Heart right ventricle (tissue), 16 donors: ENCODE data around the gene SLC66A1. TPM values are rescaled to one million over a fixed set of nuclear protein-coding genes. Genes with fewer than 3 reads are reported as not detected.
A peak's percentile ranks its signal among the peaks of the same experiment; 100 is the strongest.

Source experiments
- ATAC-seq, 8 donors: fragments of 200-7000 bp; cut with Tn5 transposase; one replicate each; pipeline ENCODE4 v1.9.1; 2020; ENCODE audit warnings: mild to moderate bottlenecking in 8 of 8, moderate library complexity in 8 of 8, moderate number of reproducible peaks in 1 of 8
- DNase-seq, 2 donors: peaks; one replicate each; pipeline ENCODE4 v3.0.0-alpha.2; 2020
- H3K27ac ChIP-seq, 10 donors: fragments of 200-600 bp; sonication (generic) in 2 of 10; one replicate each; pipeline versions ENCODE4 v1.5.0 to v1.8.0; 2020 to 2022; ENCODE audit warnings: mild to moderate bottlenecking in 3 of 10
- H3K27me3 ChIP-seq, 7 donors: fragments of 200-600 bp; one replicate each; pipeline ENCODE4 v1.8.0; 2021 to 2022; ENCODE audit warnings: mild to moderate bottlenecking in 2 of 7
- H3K36me3 ChIP-seq, 9 donors: fragments of 200-600 bp; sonication (generic) in 1 of 9; one replicate each; pipeline versions ENCODE4 v1.5.0 to v1.8.0; 2020 to 2022; ENCODE audit warnings: mild to moderate bottlenecking in 2 of 9
- H3K4me1 ChIP-seq, 9 donors: fragments of 200-600 bp; sonication (generic) in 1 of 9; one replicate each; pipeline versions ENCODE4 v1.5.0 to v1.8.0; 2020 to 2022; ENCODE audit warnings: mild to moderate bottlenecking in 4 of 9
- H3K4me3 ChIP-seq, 10 donors: fragments of 200-600 bp; sonication (generic) in 2 of 10; one replicate each; pipeline versions ENCODE4 v1.5.0 to v1.8.0; 2020 to 2022; ENCODE audit warnings: mild to moderate bottlenecking in 7 of 10, moderate library complexity in 2 of 10
- H3K9me3 ChIP-seq, 11 donors: fragments of 200-600 bp in 10 of 11; sonication (generic) in 2 of 11; one replicate each; pipeline versions ENCODE4 v1.5.0 to v1.8.0; 2013 to 2022; ENCODE audit warnings: mild to moderate bottlenecking in 2 of 11, control low read depth in 1 of 11, moderate library complexity in 1 of 11
- CTCF ChIP-seq, 9 donors: fragments of 200-600 bp; sonication (generic) in 2 of 9; IDR thresholded peaks; one replicate each; pipeline versions ENCODE4 v1.5.0 to v1.8.0; 2021 to 2022; ENCODE audit warnings: antibody characterized with exemption in 9 of 9, mild to moderate bottlenecking in 5 of 9, moderate library complexity in 1 of 9
- WGBS, 2 donors: extraction: QIAGEN DNeasy Blood & Tissue Kit; methylation state at CpG; one replicate each; pipeline ENCODE4 v1.1.7; 2013; ENCODE audit warnings: inconsistent platforms in 1 of 2; 5-methylcytosine and 5-hydroxymethylcytosine counted together
- intact Hi-C, 10 donors: fragments of 100-400 bp; cut with DNase I; formaldehyde crosslinking; loops; one replicate each; pipeline versions ENCODE4 v1.11.1 to v1.14.2; 2022
- polyA plus RNA-seq, 2 donors: library from polyadenylated mRNA; stranded (reverse); fragments of 200-250 nt; gene quantifications; one replicate each; pipeline ENCODE4 v1.2.3, GENCODE V29; 2013
- total RNA-seq, 10 donors: library from RNA; stranded (reverse); fragmentation: NEBNext Ultra II Directional in 3 of 10; extraction: Animal tissue kit (Norgen Biotek cat#: 25700) in 3 of 10; gene quantifications; one replicate each; pipeline versions ENCODE4 v1.2.1 to v1.2.4, GENCODE V29; 2021 to 2023
- donor health status: Arrhythmogenic right ventricular cardiomyopathy.
- donor health status: ischemic (EF 13 %, LVEDD 7.1; RV severe dilation, severe dysfunction).
- donor health status: healthy with polysubstance abuse.
- donor health status: DM: no; HTN: yes; CAD: no.
- donor health status: DM: no; HTN: no; CAD: no.
- donor health status: ischemic (EF 25% LVEDD 6.9; RV normal size, moderate dysfunction).
- donor health status: ischemic (EF 25% LVEDD 5.7; RV mildly dilated, moderate dysfunction).
- donor health status: healthy.
- donor health status: DM: yes; HTN: yes; CAD: no.
- donor health status: Ischemic cardiomyopathy.
- donor health status: ischemic (EF 35%, LVEDD 5.7; RV mildly dilated, moderate dysfunction).
- donor health status: nonischemic (EF 11% LVEDD 7.7; RV severe dilation, severe dysfunction).
- donor health status: DM: yes; HTN: yes; CAD: no.
- donor health status: PGD.
- donor health status: ischemic (EF 29% LVEDD 5.4; RV normal size, mild dysfunction).
- donor health status: nonischemic (EF 23%, LVEDD 6.1; RV moderate dilation, normal function).

The SLC66A1 gene
- total and polyA plus RNA-seq, 12 donors, result 4.2 to 18.0 (median 7.1) TPM

DNA sequence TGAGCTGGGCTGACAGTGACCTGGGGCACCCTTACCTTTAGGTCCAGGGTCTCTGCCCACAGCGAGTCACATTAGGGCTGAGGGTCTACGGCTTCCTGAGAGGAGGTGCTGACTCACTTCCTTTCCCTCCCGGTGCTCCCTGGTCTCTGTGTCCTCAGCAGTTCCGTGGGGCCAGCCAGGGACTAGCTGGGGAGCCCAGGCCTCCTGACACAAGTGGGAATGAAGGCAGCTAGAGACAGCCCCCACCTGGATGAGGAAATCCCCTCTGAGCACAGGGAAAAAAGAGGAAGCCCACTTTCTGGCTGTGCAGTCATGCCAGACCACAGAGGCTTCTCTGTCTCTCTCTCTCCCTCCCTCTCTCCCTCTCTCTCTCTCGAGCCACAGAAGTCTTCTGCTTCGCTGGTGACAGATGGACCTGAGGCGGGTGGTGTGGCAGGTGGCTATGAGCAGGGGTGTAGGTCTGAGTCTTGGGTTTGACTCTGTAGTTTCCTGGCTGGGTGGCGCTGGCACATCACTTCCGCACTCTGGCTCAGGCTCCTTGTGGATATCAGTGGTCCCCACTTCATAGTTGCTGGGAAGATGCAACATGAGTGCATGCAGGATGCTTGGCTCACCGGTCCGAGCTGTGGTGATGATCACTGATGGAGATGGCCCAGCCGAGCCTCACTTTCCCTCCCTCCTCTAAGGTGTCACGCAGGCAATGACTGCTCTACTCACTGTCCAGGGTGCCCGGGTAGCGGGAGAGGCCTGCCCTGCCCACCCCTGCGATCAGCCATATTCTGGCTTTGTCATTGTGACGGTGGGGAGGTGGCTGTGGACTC, 3.5 kb downstream of the SLC66A1 start:
- ATAC-seq, result no peak
- Histone ChIP-seq H3K4me3 (no peak overlapping the region), H3K36me3 (peaks cover 0 to 36% (median 0%) of the 10 kb centered on the region in 9 donors), H3K4me1 (peaks cover 9 to 58% (median 27%) of the 10 kb centered on the region in 9 donors), H3K9me3 (no peaks in the 10 kb centered on the region), H3K27me3 (no peaks in the 10 kb centered on the region), H3K27ac (peak overlapping the region in 1 of 10 donors; percentile 29)
- WGBS, 2 donors, result 69 to 77% methylated on average over 17 of the region's 17 CpGs
- no peak for DNase-seq
- no peak for TF ChIP-seq CTCF (IDR thresholded peaks at IDR 0.05)
- intact Hi-C loops, result no loop called here

GRCh38 chr1:19317126-19317910, 5.2 kb downstream of the SLC66A1 start:
- TF ChIP-seq CTCF (IDR thresholded peaks at IDR 0.05), result no peak
- Histone ChIP-seq H3K36me3 (peaks cover 0 to 48% (median 0%) of the 10 kb centered on the region in 9 donors), H3K4me3 (no peak overlapping the region), H3K27me3 (no peaks in the 10 kb centered on the region), H3K4me1 (peaks cover 3 to 50% (median 21%) of the 10 kb centered on the region in 9 donors), H3K27ac (no peak overlapping the region), H3K9me3 (no peaks in the 10 kb centered on the region)
- DNase-seq, result no peak
- intact Hi-C loops, result no loop called here
- 81 to 83% methylated on average over 13 of the region's 13 CpGs for WGBS, 2 donors
- ATAC-seq, result no peak

DNA sequence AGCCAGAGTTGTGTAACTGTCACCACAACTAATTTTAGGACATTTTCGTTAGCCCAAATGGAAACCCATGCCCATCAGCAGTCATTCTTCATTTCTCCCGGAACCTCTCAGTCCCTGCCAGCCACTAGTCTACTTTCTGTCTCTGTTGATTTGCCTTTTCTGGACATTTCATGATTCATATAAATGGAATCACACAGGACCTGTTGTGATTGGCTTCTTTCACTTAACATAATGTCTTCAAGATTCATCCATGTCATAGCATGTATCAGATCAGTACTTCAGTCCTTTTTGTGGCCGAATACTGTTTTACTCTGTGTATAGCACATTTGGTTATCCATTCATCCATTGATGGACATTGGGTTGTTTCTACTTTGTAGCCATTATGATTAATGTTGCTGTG, 7.1 kb downstream of the SLC66A1 start:
- ATAC-seq, result no peak
- Histone ChIP-seq H3K4me3 (no peak overlapping the region), H3K27ac (no peak overlapping the region), H3K9me3 (no peaks in the 10 kb centered on the region), H3K36me3 (peaks cover 0 to 64% (median 5%) of the 10 kb centered on the region in 9 donors), H3K4me1 (peaks cover 0 to 32% (median 6%) of the 10 kb centered on the region in 9 donors), H3K27me3 (no peaks in the 10 kb centered on the region)
- whole genome bisulfite sequencing, 2 donors, result 90 to 93% methylated on average over 3 of the region's 3 CpGs
- DNase-seq, result no peak
- intact Hi-C loops, result no loop called here
- no peak for TF ChIP-seq CTCF (IDR thresholded peaks at IDR 0.05)

- TF ChIP-seq CTCF (IDR thresholded peaks at IDR 0.05), result no peak
- H3K4me1 ChIP-seq, result peaks cover 0 to 13% (median 0%) of the 10 kb centered on the region in 9 donors
- DNase-seq (no peak), ATAC-seq (no peak)
- no peaks in the 10 kb centered on the region for H3K9me3 ChIP-seq
- 95 to 98% methylated on average over 3 of the region's 3 CpGs for WGBS, 2 donors
- H3K4me3 ChIP-seq, result no peak overlapping the region
- peaks cover 0 to 77% (median 21%) of the 10 kb centered on the region in 9 donors for H3K36me3 ChIP-seq
- no peak overlapping the region for H3K27ac ChIP-seq
- no peaks in the 10 kb centered on the region for H3K27me3 ChIP-seq
- intact Hi-C loops, result no loop called here
Measured at GRCh38 chr1:19321071-19321470, 8.9 kb downstream of the SLC66A1 start.
